22Rv1 (cell line): ENCODE data around the gene PTPRB.

Experiments used
- ZFX ChIP-seq: fragments of 450-650 bp; IDR thresholded peaks from 2 replicates; pipeline ENCODE4 v1.6.1; 2017; ENCODE audit warnings: antibody characterized with exemption, borderline replicate concordance
- TF ChIP-seq, protein P1 (sequence below): fragments of 450-650 bp; IDR thresholded peaks from 2 replicates; pipeline ENCODE4 v1.5.1; 2017; ENCODE audit warnings: mild to moderate bottlenecking

DNA sequence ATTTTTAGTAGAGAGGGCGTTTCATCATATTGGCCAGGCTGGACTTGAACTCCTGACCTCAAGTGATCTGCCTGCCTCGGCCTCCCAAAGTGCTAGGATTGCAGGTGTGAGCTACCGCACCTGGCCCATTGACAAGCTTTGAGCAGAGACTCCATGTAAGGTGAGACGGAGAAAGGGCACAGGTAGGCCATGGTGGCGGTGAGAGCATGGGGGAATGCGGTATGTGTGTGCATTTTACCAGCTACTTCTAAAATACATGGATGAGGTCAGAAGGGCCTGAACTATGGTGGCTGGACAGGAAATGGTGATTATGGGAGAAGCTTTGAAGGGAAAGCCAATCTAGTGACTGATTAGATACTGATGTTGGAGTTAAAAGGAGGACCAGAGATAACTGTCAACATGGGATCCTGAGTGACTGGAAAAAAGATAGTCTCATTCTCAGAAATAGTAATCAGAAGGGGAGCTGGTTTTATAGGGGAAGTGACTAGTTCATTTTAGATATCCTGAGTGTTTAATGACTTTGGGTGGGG lies 21.9 kb upstream of the PTPRB start:
- TF ChIP-seq, protein P1, sequence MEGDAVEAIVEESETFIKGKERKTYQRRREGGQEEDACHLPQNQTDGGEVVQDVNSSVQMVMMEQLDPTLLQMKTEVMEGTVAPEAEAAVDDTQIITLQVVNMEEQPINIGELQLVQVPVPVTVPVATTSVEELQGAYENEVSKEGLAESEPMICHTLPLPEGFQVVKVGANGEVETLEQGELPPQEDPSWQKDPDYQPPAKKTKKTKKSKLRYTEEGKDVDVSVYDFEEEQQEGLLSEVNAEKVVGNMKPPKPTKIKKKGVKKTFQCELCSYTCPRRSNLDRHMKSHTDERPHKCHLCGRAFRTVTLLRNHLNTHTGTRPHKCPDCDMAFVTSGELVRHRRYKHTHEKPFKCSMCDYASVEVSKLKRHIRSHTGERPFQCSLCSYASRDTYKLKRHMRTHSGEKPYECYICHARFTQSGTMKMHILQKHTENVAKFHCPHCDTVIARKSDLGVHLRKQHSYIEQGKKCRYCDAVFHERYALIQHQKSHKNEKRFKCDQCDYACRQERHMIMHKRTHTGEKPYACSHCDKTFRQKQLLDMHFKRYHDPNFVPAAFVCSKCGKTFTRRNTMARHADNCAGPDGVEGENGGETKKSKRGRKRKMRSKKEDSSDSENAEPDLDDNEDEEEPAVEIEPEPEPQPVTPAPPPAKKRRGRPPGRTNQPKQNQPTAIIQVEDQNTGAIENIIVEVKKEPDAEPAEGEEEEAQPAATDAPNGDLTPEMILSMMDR: no peak
- TF ChIP-seq ZFX: no peak
